ENCODE results near the gene SLC44A1. TPM values are rescaled to one million over a fixed set of nuclear protein-coding genes. Genes with fewer than 3 reads are reported as not detected.

The SLC44A1 gene
- total and polyA plus RNA-seq, 2 of the 13 experiments (the other 11 are each of a cell fraction or from before 2014, with no cell fraction given) = 21.4 to 40.8 TPM

DNA sequence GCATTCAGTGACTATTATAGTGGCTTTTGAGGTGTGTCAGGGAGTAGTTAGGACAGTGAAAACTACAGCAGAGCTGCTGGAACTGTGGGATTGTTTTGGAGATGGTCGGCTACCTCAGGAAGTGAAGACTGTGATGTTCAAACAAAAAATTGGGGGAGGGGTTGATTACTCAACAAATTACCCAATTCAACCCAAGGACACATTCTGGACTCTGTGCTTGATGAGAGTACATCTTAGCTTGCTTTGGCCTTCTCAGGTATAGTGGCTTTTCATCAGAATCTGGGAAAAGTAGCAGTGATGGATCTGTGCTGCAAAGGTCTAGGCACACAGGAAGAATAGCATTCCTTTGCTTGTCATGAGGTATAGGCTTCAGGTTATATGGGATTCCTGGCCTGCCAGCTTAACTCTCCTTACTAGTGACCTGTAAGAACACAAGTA lies 47.0 kb downstream of the SLC44A1 start:
- Histone ChIP-seq H2AFZ (ENCODE audit: low read length) (no peak overlapping the region), H3K27me3 (ENCODE audit: control insufficient read depth in 1 of 2, insufficient read depth in 2 of 2, low read length in 2 of 2) (no peaks in the 10 kb centered on the region), H3K9ac (ENCODE audit: insufficient read depth, low read depth, low read length) (peak overlapping the region; percentile 35), H3K9me3 (ENCODE audit: low read length) (no peaks in the 10 kb centered on the region), H3K79me2 (ENCODE audit: insufficient read depth, low read length) (peaks cover 49% of the 10 kb centered on the region), H3K27ac (ENCODE audit: extremely low read length, insufficient read depth, low read length) (peak overlapping the region; percentile 76), H3K4me3 (replicated peaks in 1 of 3; ENCODE audit: insufficient read depth in 1 of 3, low read depth in 2 of 3, low read length in 3 of 3) (peak overlapping the region in 2 of 3 experiments; percentile 9 to 24; a peak in 3 of 6 replicates), H3K4me2 (ENCODE audit: low read depth, low read length) (peak overlapping the region; percentile 63), H3K36me3 (replicated peaks in 1 of 2; ENCODE audit: control insufficient read depth in 1 of 2, insufficient read depth in 2 of 2, low read length in 2 of 2) (no peaks in the 10 kb centered on the region), H3K4me1 (ENCODE audit: insufficient read depth, low read length) (peaks cover 82% of the 10 kb centered on the region), H4K20me1 (ENCODE audit: insufficient read depth, low read length) (no peaks in the 10 kb centered on the region)
- CTCF ChIA-PET (ENCODE audit: low intra/inter-chr PET ratio, low total read pairs) = no interaction called here
- POLR2A ChIA-PET = interaction anchor here (0.7 to 2.9 kb wide), 16 partner anchors 9 to 402 kb away, joined by 3 to 32 read pairs (median 4); partner anchors contain the start of gene SLC44A1
- peak; percentile 90 for ATAC-seq
- peak; percentile 91 for FAIRE-seq
- peak; percentile 92 for DNase-seq (ENCODE audit: low spot score)
- WGBS (ENCODE audit: low lambda C conversion rate) = 0% methylated on average over 1 of the region's 1 CpG
- BruUV-seq (replicated peaks) = no TSS peak
- in situ Hi-C loops (cut with HindIII; ENCODE audit: extremely low pct_ligation_motif_present, low pct_unique_long_range_greater_than_20kb) = loop anchor here (5.0 kb wide), 1 partner anchor 39 kb away; no protein-coding TSS in a partner anchor
- intact Hi-C loops (cut with micrococcal nuclease; ENCODE audit: unreplicated experiment) = loop anchor here (5.0 kb wide), 3 partner anchors 41 to 99 kb away; no protein-coding TSS in a partner anchor
- TF ChIP-seq KDM5A (IDR thresholded peaks at IDR 0.05; ENCODE audit: borderline replicate concordance, low read length) (no peak), ZNF383 (CRISPR knock-in tag; IDR thresholded peaks at IDR 0.05; ENCODE audit: borderline replicate concordance) (no peak), ASH2L (IDR thresholded peaks at IDR 0.05; ENCODE audit: insufficient read length, low read depth, low read length) (peak; percentile 36), ZNF274 (CRISPR knock-in tag; IDR thresholded peaks at IDR 0.05) (no peak; the same call in 1 of the 2 replicates), ZNF674 (CRISPR knock-in tag; IDR thresholded peaks at IDR 0.05; ENCODE audit: low read depth) (no peak), NONO (IDR thresholded peaks at IDR 0.05) (no peak), NONO (CRISPR knock-in tag; conservative IDR thresholded peaks at IDR 0.05) (no peak), CBX5 (CRISPR knock-in tag; IDR thresholded peaks at IDR 0.05; ENCODE audit: borderline replicate concordance) (0 out of 2 replicates have a peak, but pooled peaks have one; percentile 48), ESRRA (CRISPR knock-in tag; IDR thresholded peaks at IDR 0.05; ENCODE audit: low read depth) (0 out of 2 replicates have a peak, but pooled peaks have one; percentile 72), NR3C1 (CRISPR knock-in tag; IDR thresholded peaks at IDR 0.05) (no peak)
- TF ChIP-seq, protein P1, sequence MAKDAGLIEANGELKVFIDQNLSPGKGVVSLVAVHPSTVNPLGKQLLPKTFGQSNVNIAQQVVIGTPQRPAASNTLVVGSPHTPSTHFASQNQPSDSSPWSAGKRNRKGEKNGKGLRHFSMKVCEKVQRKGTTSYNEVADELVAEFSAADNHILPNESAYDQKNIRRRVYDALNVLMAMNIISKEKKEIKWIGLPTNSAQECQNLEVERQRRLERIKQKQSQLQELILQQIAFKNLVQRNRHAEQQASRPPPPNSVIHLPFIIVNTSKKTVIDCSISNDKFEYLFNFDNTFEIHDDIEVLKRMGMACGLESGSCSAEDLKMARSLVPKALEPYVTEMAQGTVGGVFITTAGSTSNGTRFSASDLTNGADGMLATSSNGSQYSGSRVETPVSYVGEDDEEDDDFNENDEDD (CRISPR knock-in tag; IDR thresholded peaks at IDR 0.05; ENCODE audit: borderline replicate concordance) = no peak
- TF ChIP-seq, protein P2, sequence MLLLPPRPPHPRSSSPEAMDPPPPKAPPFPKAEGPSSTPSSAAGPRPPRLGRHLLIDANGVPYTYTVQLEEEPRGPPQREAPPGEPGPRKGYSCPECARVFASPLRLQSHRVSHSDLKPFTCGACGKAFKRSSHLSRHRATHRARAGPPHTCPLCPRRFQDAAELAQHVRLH (CRISPR knock-in tag; IDR thresholded peaks at IDR 0.05; ENCODE audit: borderline replicate concordance, low read depth) = peak; percentile 61; the same call in 1 of the 2 replicates
- TF ChIP-seq, protein P3, sequence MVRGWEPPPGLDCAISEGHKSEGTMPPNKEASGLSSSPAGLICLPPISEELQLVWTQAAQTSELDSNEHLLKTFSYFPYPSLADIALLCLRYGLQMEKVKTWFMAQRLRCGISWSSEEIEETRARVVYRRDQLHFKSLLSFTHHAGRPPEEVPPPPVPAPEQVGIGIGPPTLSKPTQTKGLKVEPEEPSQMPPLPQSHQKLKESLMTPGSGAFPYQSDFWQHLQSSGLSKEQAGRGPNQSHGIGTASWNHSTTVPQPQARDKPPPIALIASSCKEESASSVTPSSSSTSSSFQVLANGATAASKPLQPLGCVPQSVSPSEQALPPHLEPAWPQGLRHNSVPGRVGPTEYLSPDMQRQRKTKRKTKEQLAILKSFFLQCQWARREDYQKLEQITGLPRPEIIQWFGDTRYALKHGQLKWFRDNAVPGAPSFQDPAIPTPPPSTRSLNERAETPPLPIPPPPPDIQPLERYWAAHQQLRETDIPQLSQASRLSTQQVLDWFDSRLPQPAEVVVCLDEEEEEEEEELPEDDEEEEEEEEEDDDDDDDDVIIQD (CRISPR knock-in tag; IDR thresholded peaks at IDR 0.05; ENCODE audit: low read depth) = peak; percentile 93
- TF ChIP-seq, protein P4, sequence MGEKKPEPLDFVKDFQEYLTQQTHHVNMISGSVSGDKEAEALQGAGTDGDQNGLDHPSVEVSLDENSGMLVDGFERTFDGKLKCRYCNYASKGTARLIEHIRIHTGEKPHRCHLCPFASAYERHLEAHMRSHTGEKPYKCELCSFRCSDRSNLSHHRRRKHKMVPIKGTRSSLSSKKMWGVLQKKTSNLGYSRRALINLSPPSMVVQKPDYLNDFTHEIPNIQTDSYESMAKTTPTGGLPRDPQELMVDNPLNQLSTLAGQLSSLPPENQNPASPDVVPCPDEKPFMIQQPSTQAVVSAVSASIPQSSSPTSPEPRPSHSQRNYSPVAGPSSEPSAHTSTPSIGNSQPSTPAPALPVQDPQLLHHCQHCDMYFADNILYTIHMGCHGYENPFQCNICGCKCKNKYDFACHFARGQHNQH (CRISPR knock-in tag; IDR thresholded peaks at IDR 0.05) = peak; percentile 98
- TF ChIP-seq, protein P5, sequence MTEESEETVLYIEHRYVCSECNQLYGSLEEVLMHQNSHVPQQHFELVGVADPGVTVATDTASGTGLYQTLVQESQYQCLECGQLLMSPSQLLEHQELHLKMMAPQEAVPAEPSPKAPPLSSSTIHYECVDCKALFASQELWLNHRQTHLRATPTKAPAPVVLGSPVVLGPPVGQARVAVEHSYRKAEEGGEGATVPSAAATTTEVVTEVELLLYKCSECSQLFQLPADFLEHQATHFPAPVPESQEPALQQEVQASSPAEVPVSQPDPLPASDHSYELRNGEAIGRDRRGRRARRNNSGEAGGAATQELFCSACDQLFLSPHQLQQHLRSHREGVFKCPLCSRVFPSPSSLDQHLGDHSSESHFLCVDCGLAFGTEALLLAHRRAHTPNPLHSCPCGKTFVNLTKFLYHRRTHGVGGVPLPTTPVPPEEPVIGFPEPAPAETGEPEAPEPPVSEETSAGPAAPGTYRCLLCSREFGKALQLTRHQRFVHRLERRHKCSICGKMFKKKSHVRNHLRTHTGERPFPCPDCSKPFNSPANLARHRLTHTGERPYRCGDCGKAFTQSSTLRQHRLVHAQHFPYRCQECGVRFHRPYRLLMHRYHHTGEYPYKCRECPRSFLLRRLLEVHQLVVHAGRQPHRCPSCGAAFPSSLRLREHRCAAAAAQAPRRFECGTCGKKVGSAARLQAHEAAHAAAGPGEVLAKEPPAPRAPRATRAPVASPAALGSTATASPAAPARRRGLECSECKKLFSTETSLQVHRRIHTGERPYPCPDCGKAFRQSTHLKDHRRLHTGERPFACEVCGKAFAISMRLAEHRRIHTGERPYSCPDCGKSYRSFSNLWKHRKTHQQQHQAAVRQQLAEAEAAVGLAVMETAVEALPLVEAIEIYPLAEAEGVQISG (CRISPR knock-in tag; IDR thresholded peaks at IDR 0.05) = no peak
- TF ChIP-seq, protein P6, sequence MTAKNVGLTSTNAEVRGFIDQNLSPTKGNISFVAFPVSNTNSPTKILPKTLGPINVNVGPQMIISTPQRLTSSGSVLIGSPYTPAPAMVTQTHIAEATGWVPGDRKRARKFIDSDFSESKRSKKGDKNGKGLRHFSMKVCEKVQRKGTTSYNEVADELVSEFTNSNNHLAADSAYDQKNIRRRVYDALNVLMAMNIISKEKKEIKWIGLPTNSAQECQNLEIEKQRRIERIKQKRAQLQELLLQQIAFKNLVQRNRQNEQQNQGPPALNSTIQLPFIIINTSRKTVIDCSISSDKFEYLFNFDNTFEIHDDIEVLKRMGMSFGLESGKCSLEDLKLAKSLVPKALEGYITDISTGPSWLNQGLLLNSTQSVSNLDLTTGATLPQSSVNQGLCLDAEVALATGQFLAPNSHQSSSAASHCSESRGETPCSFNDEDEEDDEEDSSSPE (CRISPR knock-in tag; IDR thresholded peaks at IDR 0.05) = 0 out of 2 replicates have a peak, but pooled peaks have one; percentile 9
